GM10266 (cell line): ENCODE data around the gene WDR45B.
"Not testable (repeated sequence)": the region's sequence is repeated elsewhere in the genome, so short reads cannot be mapped to it uniquely, and the experiment has no call there.

Source experiments
- DNase-seq: peaks from one replicate; pipeline ENCODE4 v3.0.0; 2012; ENCODE audit errors: extremely low spot score
- TF ChIP-seq, protein P1 (sequence below): IDR thresholded peaks from 2 replicates; pipeline ENCODE4 v1.5.1; 2012; ENCODE audit warnings: mild to moderate bottlenecking, low read depth; ENCODE audit not compliant: control insufficient read depth, insufficient read depth; ENCODE audit errors: missing control alignments

WDR45B gene

DNA sequence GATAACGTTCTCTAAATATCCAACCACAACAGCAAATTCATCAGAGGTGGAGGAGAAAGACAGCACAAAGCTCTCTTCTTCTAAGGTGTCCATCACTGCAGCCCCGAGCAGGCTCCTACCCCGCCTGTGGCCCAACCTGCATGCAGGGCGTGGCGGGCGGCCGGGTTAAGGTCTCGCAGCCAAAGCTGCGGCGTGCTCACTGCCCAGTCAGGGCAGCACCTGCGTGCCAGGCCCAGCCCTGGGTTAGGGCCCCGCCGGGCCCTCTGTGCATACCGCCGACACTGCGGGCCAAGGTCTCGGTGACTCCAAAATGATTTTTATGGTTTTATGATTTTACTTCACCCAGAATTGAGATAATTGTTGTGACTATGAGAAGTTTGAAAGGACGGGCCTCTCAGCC, 70.9 kb downstream of the WDR45B start:
- DNase-seq = no peak
- TF ChIP-seq, protein P1, sequence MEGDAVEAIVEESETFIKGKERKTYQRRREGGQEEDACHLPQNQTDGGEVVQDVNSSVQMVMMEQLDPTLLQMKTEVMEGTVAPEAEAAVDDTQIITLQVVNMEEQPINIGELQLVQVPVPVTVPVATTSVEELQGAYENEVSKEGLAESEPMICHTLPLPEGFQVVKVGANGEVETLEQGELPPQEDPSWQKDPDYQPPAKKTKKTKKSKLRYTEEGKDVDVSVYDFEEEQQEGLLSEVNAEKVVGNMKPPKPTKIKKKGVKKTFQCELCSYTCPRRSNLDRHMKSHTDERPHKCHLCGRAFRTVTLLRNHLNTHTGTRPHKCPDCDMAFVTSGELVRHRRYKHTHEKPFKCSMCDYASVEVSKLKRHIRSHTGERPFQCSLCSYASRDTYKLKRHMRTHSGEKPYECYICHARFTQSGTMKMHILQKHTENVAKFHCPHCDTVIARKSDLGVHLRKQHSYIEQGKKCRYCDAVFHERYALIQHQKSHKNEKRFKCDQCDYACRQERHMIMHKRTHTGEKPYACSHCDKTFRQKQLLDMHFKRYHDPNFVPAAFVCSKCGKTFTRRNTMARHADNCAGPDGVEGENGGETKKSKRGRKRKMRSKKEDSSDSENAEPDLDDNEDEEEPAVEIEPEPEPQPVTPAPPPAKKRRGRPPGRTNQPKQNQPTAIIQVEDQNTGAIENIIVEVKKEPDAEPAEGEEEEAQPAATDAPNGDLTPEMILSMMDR = no peak

- DNase-seq = not testable (repeated sequence)
Observed at GRCh38 chr17:82575581-82576221, 72.5 kb downstream of the WDR45B start.

- DNase-seq = no peak
- TF ChIP-seq, protein P1 = no peak
Observed at GRCh38 chr17:82574041-82574440, 74.2 kb downstream of the WDR45B start.

GRCh38 chr17:82571855-82572254, 76.4 kb downstream of the WDR45B start:
- no peak for DNase-seq
- TF ChIP-seq, protein P1 = no peak

GRCh38 chr17:82570277-82570676, 78.0 kb downstream of the WDR45B start:
- TF ChIP-seq, protein P1 = no peak
- no peak for DNase-seq

- DNase-seq = no peak
- TF ChIP-seq, protein P1 = no peak
Observed at GRCh38 chr17:82569621-82570020, 78.6 kb downstream of the WDR45B start.

GRCh38 chr17:82568997-82569393, 79.2 kb downstream of the WDR45B start:
- TF ChIP-seq, protein P1 = no peak
- DNase-seq = no peak

DNA sequence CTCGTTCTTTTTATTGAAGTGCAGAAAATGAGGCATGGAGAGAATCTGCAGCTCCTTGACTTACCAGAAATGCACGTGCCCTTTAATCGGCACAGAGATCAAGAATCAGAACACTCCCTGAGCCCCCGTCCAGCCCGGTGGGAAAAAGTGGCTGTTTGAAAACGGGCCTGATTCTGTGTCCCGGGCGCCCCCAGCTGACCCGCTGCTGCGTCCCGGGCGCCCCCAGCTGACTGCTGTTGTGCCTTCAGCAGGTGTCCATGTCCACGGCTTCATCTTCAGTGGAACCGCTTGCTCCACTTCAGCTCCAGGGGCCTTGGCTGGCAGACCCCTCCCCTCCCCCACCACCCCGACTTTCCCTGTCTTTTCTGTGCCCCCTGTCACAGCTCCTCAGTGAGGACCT, 81.0 kb downstream of the WDR45B start:
- DNase-seq = no peak
- TF ChIP-seq, protein P1 = no peak
